SK-N-SH treated with all-trans-retinoic acid at 6 μM for 48 hours (cell line): ENCODE measurements around the gene TBX10.
"Not testable (repeated sequence)": the region's sequence is repeated elsewhere in the genome, so short reads cannot be mapped to it uniquely, and the experiment has no call there.

Experiments used
- BACH2 ChIP-seq: fragments of 250-450 bp; sonication (Bioruptor Pico); IDR thresholded peaks from 2 replicates; pipeline ENCODE4 v1.9.0; 2021; ENCODE audit warnings: mild to moderate bottlenecking, borderline replicate concordance
- OSR1 ChIP-seq: fragments of 250-450 bp; sonication (Bioruptor Pico); IDR thresholded peaks from 2 replicates; pipeline ENCODE4 v1.8.0; 2022; ENCODE audit warnings: moderate library complexity, mild to moderate bottlenecking, inconsistent platforms
- RARB ChIP-seq: fragments of 250-450 bp; sonication (Bioruptor Pico); IDR thresholded peaks from 2 replicates; pipeline ENCODE4 v1.8.0; 2021; ENCODE audit warnings: mild to moderate bottlenecking, moderate library complexity
- SNAI2 ChIP-seq: fragments of 250-450 bp; sonication (Bioruptor Pico); IDR thresholded peaks from 2 replicates; pipeline ENCODE4 v1.5.0; 2020; ENCODE audit warnings: mild to moderate bottlenecking, moderate library complexity

DNA sequence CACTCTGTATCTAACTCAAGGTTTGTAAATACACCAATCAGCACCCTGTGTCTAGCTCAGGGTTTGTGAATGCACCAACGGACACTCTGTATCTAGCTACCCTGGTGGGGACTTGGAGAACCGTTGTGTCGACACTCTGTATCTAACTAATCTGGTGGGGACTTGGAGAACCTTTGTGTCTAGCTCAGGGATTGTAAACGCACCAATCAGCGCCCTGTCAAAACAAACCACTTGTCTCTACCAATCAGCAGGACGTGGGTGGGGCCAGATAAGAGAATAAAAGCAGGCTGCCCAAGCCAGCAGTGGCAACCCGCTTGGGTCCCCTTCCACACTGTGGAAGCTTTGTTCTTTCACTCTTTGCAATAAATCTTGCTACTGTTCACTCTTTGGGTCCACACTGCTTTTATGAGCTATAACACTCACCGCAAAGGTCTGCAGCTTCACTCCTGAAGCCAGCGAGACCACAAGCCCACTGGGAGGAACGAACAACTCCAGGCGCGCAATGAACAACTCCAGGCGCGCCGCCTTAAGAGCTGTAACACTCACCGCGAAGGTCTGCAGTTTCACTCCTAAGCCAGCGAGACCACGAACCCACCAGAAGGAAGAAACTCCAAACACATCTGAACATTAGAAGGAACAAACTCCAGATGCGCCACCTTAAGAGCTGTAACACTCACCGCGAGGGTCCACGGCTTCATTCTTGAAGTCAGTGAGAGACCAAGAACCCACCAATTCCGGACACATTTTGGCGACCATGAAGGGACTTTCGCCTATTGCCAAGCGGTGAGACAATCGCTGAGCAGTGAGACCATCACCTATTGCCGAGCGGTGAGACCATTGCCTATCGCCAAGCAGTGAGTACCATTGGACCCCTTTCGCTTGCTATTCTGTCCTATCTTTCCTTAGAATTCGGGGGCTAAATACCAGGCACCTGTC is 19.6 kb downstream of the TBX10 start:
- TF ChIP-seq SNAI2; RARB (CRISPR knock-in tag); OSR1 (CRISPR knock-in tag); BACH2 (CRISPR knock-in tag): not testable (repeated sequence)
